MM.1S (cell line): ENCODE data around the gene GSE1.

Source experiments
- EZH2 ChIP-seq: fragments of 300-600 bp; sonication (generic); optimal IDR thresholded peaks from 2 replicates; pipeline ENCODE3; 2017; ENCODE audit warnings: low read depth, mild to moderate bottlenecking, antibody characterized with exemption, low read length, mixed read lengths
- EZH2phosphoT487 ChIP-seq: fragments of 300-600 bp; sonication (generic); IDR thresholded peaks from 2 replicates; pipeline ENCODE4 v1.6.1; 2018; ENCODE audit warnings: antibody characterized with exemption, low read length
- TF ChIP-seq, protein P1 (sequence below): fragments of 300-600 bp; sonication (generic); IDR thresholded peaks from 2 replicates; pipeline ENCODE4 v1.5.1; 2016; ENCODE audit warnings: antibody characterized with exemption, low read length, mixed read lengths

DNA sequence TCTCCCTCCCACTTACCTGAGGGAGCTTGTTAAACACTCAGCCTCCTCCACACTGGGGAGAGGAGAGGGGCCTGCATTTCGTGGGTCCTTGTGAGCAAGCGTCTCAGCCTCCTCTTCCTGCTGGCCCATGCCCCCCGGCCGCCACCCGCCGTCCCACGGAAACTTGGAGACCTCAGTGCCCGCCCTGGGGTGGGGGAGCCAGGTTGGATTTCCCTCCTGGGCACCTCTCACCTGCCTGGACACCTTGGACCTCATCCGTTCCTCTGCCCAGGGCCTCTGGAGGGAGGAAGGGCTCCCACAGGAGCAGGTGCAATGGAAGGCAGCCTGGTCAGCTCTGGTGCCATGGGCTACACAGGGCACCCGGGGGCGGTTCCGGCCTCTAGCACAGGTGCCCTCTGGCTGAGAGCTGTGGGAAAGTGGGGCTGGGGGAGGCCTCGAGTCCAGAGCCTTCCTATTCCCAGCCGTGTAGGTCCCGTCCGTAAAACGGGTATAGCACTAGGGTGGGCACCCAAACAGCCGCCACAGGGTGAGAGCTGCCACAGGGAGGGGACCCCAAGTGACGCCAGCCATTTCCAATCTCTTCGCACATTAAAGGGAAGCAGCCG lies 11.0 kb downstream of the GSE1 start:
- TF ChIP-seq, protein P1, sequence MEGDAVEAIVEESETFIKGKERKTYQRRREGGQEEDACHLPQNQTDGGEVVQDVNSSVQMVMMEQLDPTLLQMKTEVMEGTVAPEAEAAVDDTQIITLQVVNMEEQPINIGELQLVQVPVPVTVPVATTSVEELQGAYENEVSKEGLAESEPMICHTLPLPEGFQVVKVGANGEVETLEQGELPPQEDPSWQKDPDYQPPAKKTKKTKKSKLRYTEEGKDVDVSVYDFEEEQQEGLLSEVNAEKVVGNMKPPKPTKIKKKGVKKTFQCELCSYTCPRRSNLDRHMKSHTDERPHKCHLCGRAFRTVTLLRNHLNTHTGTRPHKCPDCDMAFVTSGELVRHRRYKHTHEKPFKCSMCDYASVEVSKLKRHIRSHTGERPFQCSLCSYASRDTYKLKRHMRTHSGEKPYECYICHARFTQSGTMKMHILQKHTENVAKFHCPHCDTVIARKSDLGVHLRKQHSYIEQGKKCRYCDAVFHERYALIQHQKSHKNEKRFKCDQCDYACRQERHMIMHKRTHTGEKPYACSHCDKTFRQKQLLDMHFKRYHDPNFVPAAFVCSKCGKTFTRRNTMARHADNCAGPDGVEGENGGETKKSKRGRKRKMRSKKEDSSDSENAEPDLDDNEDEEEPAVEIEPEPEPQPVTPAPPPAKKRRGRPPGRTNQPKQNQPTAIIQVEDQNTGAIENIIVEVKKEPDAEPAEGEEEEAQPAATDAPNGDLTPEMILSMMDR, result no peak
- TF ChIP-seq EZH2phosphoT487 (no peak), EZH2 (no peak)
